GM12875 (cell line): ENCODE data around the gene LAMA2.

Experiments
- H3K4me3 ChIP-seq: one replicate; pipeline ENCODE4 v1.5.1; 2011; ENCODE audit warnings: low read depth, low read length, control low read depth
- CTCF ChIP-seq: IDR thresholded peaks from 2 replicates; pipeline ENCODE4 v1.5.1; 2011; ENCODE audit warnings: low read depth, mild to moderate bottlenecking, control low read depth, inconsistent platforms, low read length, moderate library complexity, borderline replicate concordance; ENCODE audit not compliant: insufficient read depth

Gene LAMA2

GRCh38 chr6:128914051-128914450 lies 31.1 kb downstream of the LAMA2 start:
- TF ChIP-seq CTCF = no peak
- H3K4me3 ChIP-seq = no peak overlapping the region

GRCh38 chr6:128918886-128919285 lies 35.9 kb downstream of the LAMA2 start:
- no peak for TF ChIP-seq CTCF
- no peak overlapping the region for H3K4me3 ChIP-seq

GRCh38 chr6:128919412-128920180 lies 36.7 kb downstream of the LAMA2 start:
- no peak for TF ChIP-seq CTCF
- no peak overlapping the region for H3K4me3 ChIP-seq

GRCh38 chr6:128925765-128926164 lies 42.8 kb downstream of the LAMA2 start:
- TF ChIP-seq CTCF = no peak

GRCh38 chr6:128929869-128930268 lies 46.9 kb downstream of the LAMA2 start:
- no peak overlapping the region for H3K4me3 ChIP-seq
- no peak for TF ChIP-seq CTCF

More at GRCh38 chr6:128925765-128926164, 42.8 kb downstream of the LAMA2 start:
- no peak overlapping the region for H3K4me3 ChIP-seq

- no peak for TF ChIP-seq CTCF
- no peak overlapping the region for H3K4me3 ChIP-seq
These were observed 47.4 kb downstream of the LAMA2 start for GRCh38 chr6:128930321-128930720.

GRCh38 chr6:128932061-128932460 lies 49.1 kb downstream of the LAMA2 start:
- H3K4me3 ChIP-seq = no peak overlapping the region
- no peak for TF ChIP-seq CTCF
